Chondrocyte (in vitro differentiated cells): ENCODE results near the gene ANO1. TPM values are rescaled to one million over a fixed set of nuclear protein-coding genes. Genes with fewer than 3 reads are reported as not detected.

Source experiments
- DNase-seq: peaks from one replicate; pipeline ENCODE4 v3.0.0; 2021; ENCODE audit warnings: mixed read lengths, low spot score
- H3K27ac Mint-ChIP-seq: one replicate; pipeline ENCODE4 v1.8.0; 2021; ENCODE audit warnings: mild to moderate bottlenecking, moderate library complexity, mixed read lengths; ENCODE audit not compliant: unreplicated experiment
- H3K27me3 Mint-ChIP-seq: 2 replicates; pipeline ENCODE4 v1.8.0; 2021; ENCODE audit warnings: low read depth, mixed read lengths
- H3K36me3 Mint-ChIP-seq: 2 replicates; pipeline ENCODE4 v1.8.0; 2021; ENCODE audit warnings: low read depth, mixed read lengths
- H3K4me1 Mint-ChIP-seq: 2 replicates; pipeline ENCODE4 v1.8.0; 2021; ENCODE audit warnings: low read depth, mild to moderate bottlenecking, mixed read lengths
- H3K4me3 Mint-ChIP-seq: one replicate; pipeline ENCODE4 v1.8.0; 2021; ENCODE audit warnings: mild to moderate bottlenecking, moderate library complexity, mixed read lengths; ENCODE audit not compliant: unreplicated experiment
- H3K9me3 Mint-ChIP-seq: 2 replicates; pipeline ENCODE4 v1.8.0; 2021; ENCODE audit warnings: low read depth, mixed read lengths
- total RNA-seq: library from RNA; stranded (reverse); gene quantifications from 3 replicates; pipeline ENCODE4 v1.2.1, GENCODE V29; 2021
- TF ChIP-seq, protein P1 (sequence below): fragments of 200-600 bp; sonication (generic); IDR thresholded peaks from 2 replicates; pipeline ENCODE4 v1.5.0; 2021; ENCODE audit warnings: antibody characterized with exemption, mild to moderate bottlenecking, moderate library complexity

The ANO1 gene
- total RNA-seq, 1 donor from 2014 or later, result 1.5 TPM

DNA sequence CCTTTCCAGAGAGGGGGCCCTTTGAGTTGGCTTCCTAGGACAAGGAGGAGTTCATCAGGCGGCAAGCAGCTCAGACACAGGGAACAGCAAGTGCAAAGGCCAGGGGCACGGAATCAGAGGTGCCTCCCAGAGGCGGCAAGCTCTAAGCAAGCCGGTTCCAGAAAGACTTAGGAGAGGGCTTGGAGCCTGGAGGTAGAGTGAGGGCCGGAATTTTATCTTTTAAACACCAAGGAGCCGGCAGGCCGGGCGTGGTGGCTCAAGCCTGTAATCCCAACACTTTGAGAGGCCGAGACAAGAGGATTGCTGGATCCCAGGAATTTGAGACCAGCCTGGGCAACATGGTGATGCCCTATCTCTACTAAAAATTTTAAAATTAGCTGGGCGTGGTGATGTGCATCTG, 151.6 kb downstream of the ANO1 start:
- H3K9me3 Mint-ChIP-seq, result no peaks in the 10 kb centered on the region
- H3K4me3 Mint-ChIP-seq, result no peak overlapping the region
- TF ChIP-seq, protein P1, sequence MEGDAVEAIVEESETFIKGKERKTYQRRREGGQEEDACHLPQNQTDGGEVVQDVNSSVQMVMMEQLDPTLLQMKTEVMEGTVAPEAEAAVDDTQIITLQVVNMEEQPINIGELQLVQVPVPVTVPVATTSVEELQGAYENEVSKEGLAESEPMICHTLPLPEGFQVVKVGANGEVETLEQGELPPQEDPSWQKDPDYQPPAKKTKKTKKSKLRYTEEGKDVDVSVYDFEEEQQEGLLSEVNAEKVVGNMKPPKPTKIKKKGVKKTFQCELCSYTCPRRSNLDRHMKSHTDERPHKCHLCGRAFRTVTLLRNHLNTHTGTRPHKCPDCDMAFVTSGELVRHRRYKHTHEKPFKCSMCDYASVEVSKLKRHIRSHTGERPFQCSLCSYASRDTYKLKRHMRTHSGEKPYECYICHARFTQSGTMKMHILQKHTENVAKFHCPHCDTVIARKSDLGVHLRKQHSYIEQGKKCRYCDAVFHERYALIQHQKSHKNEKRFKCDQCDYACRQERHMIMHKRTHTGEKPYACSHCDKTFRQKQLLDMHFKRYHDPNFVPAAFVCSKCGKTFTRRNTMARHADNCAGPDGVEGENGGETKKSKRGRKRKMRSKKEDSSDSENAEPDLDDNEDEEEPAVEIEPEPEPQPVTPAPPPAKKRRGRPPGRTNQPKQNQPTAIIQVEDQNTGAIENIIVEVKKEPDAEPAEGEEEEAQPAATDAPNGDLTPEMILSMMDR, result no peak
- H3K27ac Mint-ChIP-seq, result peak overlapping the region; percentile 54
- peaks cover 35% of the 10 kb centered on the region for H3K4me1 Mint-ChIP-seq
- no peak for DNase-seq
- H3K27me3 Mint-ChIP-seq, result no peaks in the 10 kb centered on the region
- H3K36me3 Mint-ChIP-seq, result no peaks in the 10 kb centered on the region

DNA sequence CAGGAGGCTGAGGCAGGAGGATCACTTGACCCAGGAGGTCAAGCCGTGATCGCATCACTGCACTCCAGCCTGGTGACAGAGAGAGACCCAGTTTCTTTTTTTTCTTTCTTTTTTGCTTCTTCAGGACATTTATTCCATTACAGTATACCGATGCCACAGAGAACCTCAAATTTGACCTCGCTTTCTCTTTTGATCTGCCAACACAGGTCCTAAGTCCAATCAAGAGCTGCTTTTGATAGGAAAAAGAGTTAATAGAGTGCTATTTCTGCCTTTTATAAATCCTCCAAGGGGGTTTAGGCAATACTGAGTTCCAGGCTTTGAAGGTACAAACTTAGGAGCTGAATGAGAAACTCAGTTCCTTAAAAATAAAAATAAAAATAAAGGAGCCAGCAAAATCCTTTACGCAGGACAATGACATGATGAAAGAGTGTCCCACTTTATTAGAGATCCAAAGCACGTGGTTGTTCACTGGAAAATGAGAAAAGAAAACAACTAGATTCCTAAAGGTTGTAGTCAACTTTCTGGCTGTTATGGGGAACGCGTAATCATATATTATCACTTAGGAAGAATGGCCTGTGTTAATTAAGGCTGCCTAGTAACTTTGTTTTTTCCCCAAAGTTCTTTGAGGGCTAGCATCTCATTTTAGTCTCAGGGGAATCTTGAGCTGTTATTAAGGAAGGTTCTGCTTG, 152.2 kb downstream of the ANO1 start:
- TF ChIP-seq, protein P1, result no peak
- H3K9me3 Mint-ChIP-seq, result no peaks in the 10 kb centered on the region
- no peaks in the 10 kb centered on the region for H3K27me3 Mint-ChIP-seq
- no peak overlapping the region for H3K4me3 Mint-ChIP-seq
- no peak for DNase-seq
- peak overlapping the region; percentile 66 for H3K27ac Mint-ChIP-seq
- H3K4me1 Mint-ChIP-seq, result peaks cover 35% of the 10 kb centered on the region
- H3K36me3 Mint-ChIP-seq, result no peaks in the 10 kb centered on the region

DNA sequence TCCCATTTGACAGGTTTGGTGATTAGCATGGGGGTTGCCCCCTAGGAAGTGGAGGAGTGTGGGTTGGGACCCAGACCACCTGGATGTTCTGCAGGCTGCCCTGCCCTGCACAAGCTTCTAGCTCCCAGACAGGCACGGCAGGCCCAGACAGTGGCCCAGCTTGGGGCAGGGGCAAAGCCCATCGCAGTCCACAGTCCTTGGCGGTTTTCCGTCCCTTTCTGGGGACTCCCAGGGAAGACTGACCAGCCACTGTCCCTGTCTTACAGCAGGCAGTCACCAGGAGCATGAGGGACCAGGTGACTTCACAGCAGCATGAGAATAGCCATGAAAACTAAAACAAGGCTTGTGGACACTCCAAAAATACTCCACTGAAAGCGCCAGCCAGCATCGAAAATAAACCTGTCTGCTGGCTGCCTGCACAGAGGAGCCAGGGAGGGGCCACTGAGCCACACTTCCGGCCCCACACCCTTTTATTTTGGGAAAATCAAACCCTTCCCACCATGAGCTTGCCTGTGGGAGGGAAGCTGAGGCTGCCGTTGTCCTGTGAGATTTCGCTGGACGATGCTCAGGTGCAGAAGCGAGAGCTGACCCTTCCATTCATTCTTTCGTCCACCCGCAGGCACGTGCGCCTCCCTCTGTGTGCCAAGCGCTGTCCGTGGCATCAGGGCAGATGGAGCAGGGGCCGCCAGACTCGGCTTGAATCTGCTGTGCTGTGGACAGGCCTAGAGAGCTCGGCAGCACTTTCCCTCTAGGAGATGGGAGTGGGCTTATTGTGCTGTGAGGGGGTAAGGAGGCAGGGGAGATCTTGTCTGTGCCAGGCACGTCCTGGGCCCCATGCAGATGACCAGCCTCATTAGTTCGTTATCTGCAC, 153.0 kb downstream of the ANO1 start:
- H3K4me1 Mint-ChIP-seq, result peaks cover 29% of the 10 kb centered on the region
- no peaks in the 10 kb centered on the region for H3K9me3 Mint-ChIP-seq
- no peaks in the 10 kb centered on the region for H3K36me3 Mint-ChIP-seq
- TF ChIP-seq, protein P1, result no peak
- H3K4me3 Mint-ChIP-seq, result no peak overlapping the region
- DNase-seq, result no peak
- H3K27ac Mint-ChIP-seq, result peak overlapping the region; percentile 66
- H3K27me3 Mint-ChIP-seq, result no peaks in the 10 kb centered on the region

DNA sequence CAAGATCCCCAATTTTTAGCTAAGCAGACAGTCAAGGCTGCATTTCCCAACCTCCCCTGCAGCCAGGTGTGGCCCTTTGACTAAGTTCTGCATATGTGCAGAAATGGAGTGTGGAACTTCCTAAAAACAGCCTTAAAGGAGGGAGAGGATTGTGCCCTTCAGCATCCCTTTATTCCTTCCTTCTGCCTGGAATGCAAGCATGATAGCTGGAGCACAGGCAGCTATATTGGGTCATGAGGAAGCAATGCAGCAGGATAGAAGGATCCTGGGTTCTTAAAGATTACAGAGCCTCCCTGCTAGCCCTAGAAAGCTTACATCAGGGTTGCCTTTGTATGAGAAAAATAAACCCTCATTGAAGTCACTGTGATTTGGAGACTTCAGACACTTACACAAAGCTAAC, 154.9 kb downstream of the ANO1 start:
- TF ChIP-seq, protein P1, result no peak
- no peak overlapping the region for H3K27ac Mint-ChIP-seq
- H3K27me3 Mint-ChIP-seq, result no peaks in the 10 kb centered on the region
- no peaks in the 10 kb centered on the region for H3K9me3 Mint-ChIP-seq
- no peaks in the 10 kb centered on the region for H3K36me3 Mint-ChIP-seq
- H3K4me1 Mint-ChIP-seq, result peaks cover 25% of the 10 kb centered on the region
- no peak for DNase-seq
- no peak overlapping the region for H3K4me3 Mint-ChIP-seq

DNA sequence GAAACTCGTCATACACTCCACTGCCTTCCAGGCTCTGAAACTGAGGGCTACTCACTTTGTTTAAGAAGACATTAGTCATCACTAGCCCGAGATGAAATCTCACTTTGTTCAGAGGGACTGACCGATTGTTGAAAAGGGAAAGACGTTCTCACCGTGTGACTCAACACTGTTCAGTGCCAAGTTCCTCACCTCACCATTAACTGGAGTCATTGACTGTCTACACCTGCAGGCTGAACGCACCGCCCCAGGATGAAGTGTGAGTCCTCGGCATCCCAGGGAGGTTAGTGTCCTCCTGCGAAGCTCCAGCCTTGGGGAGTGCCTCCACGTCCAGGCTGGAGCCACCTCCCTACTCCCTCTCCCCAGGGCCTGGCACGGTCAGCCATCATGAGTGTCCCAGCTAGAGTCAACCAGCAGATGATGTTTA, 155.4 kb downstream of the ANO1 start:
- Mint-ChIP-seq H3K36me3 (no peaks in the 10 kb centered on the region), H3K27me3 (no peaks in the 10 kb centered on the region), H3K4me3 (peak overlapping the region; percentile 5), H3K27ac (peak overlapping the region; percentile 70), H3K9me3 (no peaks in the 10 kb centered on the region), H3K4me1 (peaks cover 25% of the 10 kb centered on the region)
- no peak for DNase-seq
- TF ChIP-seq, protein P1, result no peak
